HFF-Myc (cell line): ENCODE measurements around the gene UBN2.

ENCODE experiments used
- DNase-seq: peaks from one replicate; pipeline ENCODE4 v3.0.0-alpha.2; 2011; ENCODE audit warnings: low read depth; ENCODE audit errors: extremely low read depth
- H3K4me3 ChIP-seq: replicated peaks from 2 replicates; pipeline ENCODE4 v1.5.1; 2011; ENCODE audit warnings: low read depth, mild to moderate bottlenecking, control low read depth, low read length
- CTCF ChIP-seq: IDR thresholded peaks from 2 replicates; pipeline ENCODE4 v1.5.1; 2012; ENCODE audit warnings: mild to moderate bottlenecking, low read depth, low read length, control low read depth; ENCODE audit errors: missing control alignments

UBN2 gene

GRCh38 chr7:139292821-139293220 is 61.8 kb downstream of the UBN2 start:
- no peak for TF ChIP-seq CTCF
- DNase-seq, result no peak
- no peak overlapping the region for H3K4me3 ChIP-seq

- no peak overlapping the region for H3K4me3 ChIP-seq
- TF ChIP-seq CTCF, result no peak
- DNase-seq, result no peak
These were observed 62.5 kb downstream of the UBN2 start for GRCh38 chr7:139293534-139293933.

GRCh38 chr7:139294241-139294640 is 63.2 kb downstream of the UBN2 start:
- no peak for TF ChIP-seq CTCF
- no peak for DNase-seq
- no peak overlapping the region for H3K4me3 ChIP-seq

- H3K4me3 ChIP-seq, result no peak overlapping the region
- no peak for DNase-seq
- no peak for TF ChIP-seq CTCF
These were observed 64.0 kb downstream of the UBN2 start for GRCh38 chr7:139294951-139295575.

GRCh38 chr7:139297795-139298194 is 66.8 kb downstream of the UBN2 start:
- no peak for TF ChIP-seq CTCF
- no peak overlapping the region for H3K4me3 ChIP-seq
- DNase-seq, result no peak

- no peak for TF ChIP-seq CTCF
- no peak overlapping the region for H3K4me3 ChIP-seq
- no peak for DNase-seq
These were observed 68.3 kb downstream of the UBN2 start for GRCh38 chr7:139299296-139299695.

GRCh38 chr7:139300390-139300789 is 69.4 kb downstream of the UBN2 start:
- no peak for TF ChIP-seq CTCF
- DNase-seq, result no peak
- no peak overlapping the region for H3K4me3 ChIP-seq
